Thymus (tissue), 11 donors: ENCODE data around the gene PTBP2. TPM values are rescaled to one million over a fixed set of nuclear protein-coding genes. Genes with fewer than 3 reads are reported as not detected.
A peak's percentile ranks its signal among the peaks of the same experiment; 100 is the strongest.

ENCODE experiments used
- DNase-seq, 9 donors: peaks; one replicate each; pipeline ENCODE4 v3.0.0-alpha.2; 2013; ENCODE audit warnings: low spot score in 9 of 9, low read depth in 6 of 9, missing footprints in 1 of 9
- H3K27ac ChIP-seq, 2 donors: one replicate each; pipeline ENCODE4 v1.5.1; 2013; ENCODE audit warnings: control low read depth in 1 of 2, low read depth in 1 of 2, low read length in 1 of 2, mild to moderate bottlenecking in 1 of 2, moderate library complexity in 1 of 2
- H3K27me3 ChIP-seq, 2 donors: one replicate each; pipeline ENCODE4 v1.5.1; 2013; ENCODE audit warnings: low read length in 1 of 2; ENCODE audit not compliant: control insufficient read depth in 2 of 2, insufficient read depth in 1 of 2
- H3K36me3 ChIP-seq, 2 donors: one replicate each; pipeline ENCODE4 v1.5.1; 2013; ENCODE audit warnings: low read length in 1 of 2, mild to moderate bottlenecking in 1 of 2, moderate library complexity in 1 of 2; ENCODE audit not compliant: control insufficient read depth in 2 of 2, insufficient read depth in 2 of 2
- H3K4me1 ChIP-seq, 2 donors: one replicate each; pipeline ENCODE4 v1.5.1; 2013; ENCODE audit warnings: low read length in 2 of 2; ENCODE audit not compliant: control insufficient read depth in 2 of 2, insufficient read depth in 2 of 2
- H3K4me3 ChIP-seq, 2 donors: one replicate each; pipeline ENCODE4 v1.5.1; 2013; ENCODE audit warnings: low read length in 2 of 2, control low read depth in 1 of 2, mild to moderate bottlenecking in 1 of 2
- H3K9me3 ChIP-seq, 2 donors: one replicate each; pipeline ENCODE4 v1.5.1; 2013; ENCODE audit warnings: low read length in 1 of 2, mild to moderate bottlenecking in 1 of 2; ENCODE audit not compliant: control insufficient read depth in 2 of 2, insufficient read depth in 1 of 2
- WGBS: extraction: QIAGEN DNeasy Blood & Tissue Kit; methylation state at CpG from one replicate; pipeline ENCODE4 v1.1.7; 2013; 5-methylcytosine and 5-hydroxymethylcytosine counted together
- polyA plus RNA-seq: library from polyadenylated mRNA; stranded (reverse); fragments of 200-250 nt; gene quantifications from one replicate; pipeline ENCODE4 v1.2.3, GENCODE V29; 2013
- total RNA-seq: library from RNA; stranded (reverse); fragments of 120-200 nt; gene quantifications from one replicate; pipeline ENCODE4 v1.2.4, GENCODE V29; 2013
- donor health status: healthy.

PTBP2 gene
- total and polyA plus RNA-seq, 2 donors = 27.6 to 43.9 TPM

DNA sequence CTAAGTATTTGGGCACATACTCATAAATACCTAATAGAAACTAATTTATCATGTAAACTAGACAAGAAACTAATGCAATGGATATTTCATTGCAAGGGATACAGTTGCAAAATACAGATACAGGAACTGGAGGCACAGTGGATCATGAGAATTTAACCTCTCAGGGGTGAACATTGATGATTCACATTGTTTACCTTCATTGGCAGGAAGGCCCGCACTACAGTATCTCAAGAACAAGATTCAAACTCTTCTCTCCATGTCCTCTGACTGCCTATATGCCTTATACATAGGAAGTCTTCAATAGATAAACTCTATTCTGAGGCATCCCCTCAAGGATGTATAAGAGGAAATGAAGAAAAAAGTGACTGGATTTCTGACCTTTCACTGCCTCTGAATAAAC lies 18.4 kb upstream of the PTBP2 start:
- no peak for DNase-seq
- no peaks in the 10 kb centered on the region for H3K27me3 ChIP-seq
- no peaks in the 10 kb centered on the region for H3K4me1 ChIP-seq
- H3K27ac ChIP-seq = no peak overlapping the region
- no peaks in the 10 kb centered on the region for H3K36me3 ChIP-seq
- WGBS = 94% methylated on average over 1 of the region's 1 CpG
- H3K4me3 ChIP-seq = no peak overlapping the region
- no peaks in the 10 kb centered on the region for H3K9me3 ChIP-seq

DNA sequence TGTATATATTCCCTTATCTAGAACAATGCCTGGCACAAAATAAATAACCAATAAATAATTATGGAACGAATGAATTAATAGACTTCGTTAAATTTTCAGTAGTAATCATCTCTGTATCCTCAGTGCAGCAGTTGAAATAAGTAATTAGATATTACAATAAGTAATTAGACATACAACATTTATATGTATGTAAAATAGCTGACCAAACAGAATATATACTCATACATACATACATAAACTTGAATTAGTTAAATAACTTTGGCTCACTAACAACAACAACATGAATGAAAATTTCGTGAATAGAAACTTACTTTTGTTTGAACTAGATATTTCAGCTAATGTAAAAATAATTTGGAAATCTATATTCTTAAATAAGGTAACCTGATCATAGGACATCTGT lies 14.6 kb upstream of the PTBP2 start:
- 94% methylated on average over 3 of the region's 3 CpGs for WGBS
- H3K9me3 ChIP-seq = no peaks in the 10 kb centered on the region
- no peaks in the 10 kb centered on the region for H3K36me3 ChIP-seq
- no peak overlapping the region for H3K4me3 ChIP-seq
- H3K27ac ChIP-seq = no peak overlapping the region
- H3K4me1 ChIP-seq = no peaks in the 10 kb centered on the region
- DNase-seq = no peak
- H3K27me3 ChIP-seq = no peaks in the 10 kb centered on the region

DNA sequence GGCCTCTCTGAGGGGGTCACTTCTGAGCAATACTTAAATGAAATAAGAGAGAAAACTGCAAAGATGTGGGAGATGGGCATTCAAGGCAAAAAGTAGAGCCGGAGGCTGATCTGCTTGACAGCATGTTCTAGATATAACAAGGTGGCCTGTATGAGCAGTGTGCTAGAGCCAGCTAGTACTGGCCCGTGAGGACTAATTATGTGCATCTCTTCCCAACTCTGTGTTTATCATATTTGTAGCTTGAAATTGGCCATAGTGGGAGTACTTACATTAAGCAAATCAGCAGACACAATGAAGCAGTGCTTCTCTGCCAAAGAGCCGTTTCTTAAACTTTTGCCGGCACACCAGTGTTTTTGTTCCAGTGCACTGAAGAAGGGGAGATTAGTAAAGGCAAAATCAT lies 13.1 kb upstream of the PTBP2 start:
- DNase-seq = no peak
- 96% methylated on average over 4 of the region's 4 CpGs for WGBS

GRCh38 chr1:96710708-96711477 lies 10.7 kb upstream of the PTBP2 start:
- Histone ChIP-seq H3K9me3 (no peaks in the 10 kb centered on the region), H3K4me3 (no peak overlapping the region), H3K36me3 (no peaks in the 10 kb centered on the region), H3K27ac (no peak overlapping the region), H3K4me1 (no peaks in the 10 kb centered on the region), H3K27me3 (no peaks in the 10 kb centered on the region)
- WGBS = 94% methylated on average over 4 of the region's 4 CpGs
- DNase-seq = no peak

More for the DNA sequence above, 13.1 kb upstream of the PTBP2 start:
- H3K4me3 ChIP-seq = no peak overlapping the region
- no peak overlapping the region for H3K27ac ChIP-seq
- H3K4me1 ChIP-seq = no peaks in the 10 kb centered on the region
- H3K36me3 ChIP-seq = no peaks in the 10 kb centered on the region
- no peaks in the 10 kb centered on the region for H3K9me3 ChIP-seq
- H3K27me3 ChIP-seq = no peaks in the 10 kb centered on the region

DNA sequence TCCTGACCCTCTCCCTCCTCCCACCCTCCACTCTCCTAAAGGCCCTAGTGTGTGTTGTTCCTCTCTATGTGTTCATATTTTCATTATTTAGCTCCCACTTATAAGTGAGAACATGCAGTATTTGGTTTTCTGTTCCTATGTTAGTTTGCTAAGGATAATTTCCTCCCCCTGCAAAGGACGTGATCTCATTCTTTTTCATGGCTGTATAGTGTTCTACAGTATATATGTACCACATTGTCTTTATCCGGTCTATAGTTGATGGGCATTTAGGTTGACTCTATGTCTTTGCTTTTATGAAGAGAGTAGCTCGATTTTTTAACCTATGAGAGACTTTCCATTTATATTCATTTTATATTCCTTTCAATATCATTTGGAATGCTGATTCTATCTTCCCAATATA lies 7.9 kb upstream of the PTBP2 start:
- 95% methylated on average over 3 of the region's 3 CpGs for WGBS
- H3K9me3 ChIP-seq = no peaks in the 10 kb centered on the region
- no peak for DNase-seq
- H3K27ac ChIP-seq = no peak overlapping the region
- no peaks in the 10 kb centered on the region for H3K36me3 ChIP-seq
- H3K4me3 ChIP-seq = no peak overlapping the region
- H3K27me3 ChIP-seq = no peaks in the 10 kb centered on the region
- no peaks in the 10 kb centered on the region for H3K4me1 ChIP-seq

- Histone ChIP-seq H3K36me3 (no peaks in the 10 kb centered on the region), H3K27ac (no peak overlapping the region), H3K9me3 (no peaks in the 10 kb centered on the region), H3K4me1 (no peaks in the 10 kb centered on the region), H3K27me3 (no peaks in the 10 kb centered on the region), H3K4me3 (no peak overlapping the region)
- WGBS = 93% methylated on average over 2 of the region's 2 CpGs
- no peak for DNase-seq
These were observed 6.7 kb upstream of the PTBP2 start for GRCh38 chr1:96714881-96715280.

DNA sequence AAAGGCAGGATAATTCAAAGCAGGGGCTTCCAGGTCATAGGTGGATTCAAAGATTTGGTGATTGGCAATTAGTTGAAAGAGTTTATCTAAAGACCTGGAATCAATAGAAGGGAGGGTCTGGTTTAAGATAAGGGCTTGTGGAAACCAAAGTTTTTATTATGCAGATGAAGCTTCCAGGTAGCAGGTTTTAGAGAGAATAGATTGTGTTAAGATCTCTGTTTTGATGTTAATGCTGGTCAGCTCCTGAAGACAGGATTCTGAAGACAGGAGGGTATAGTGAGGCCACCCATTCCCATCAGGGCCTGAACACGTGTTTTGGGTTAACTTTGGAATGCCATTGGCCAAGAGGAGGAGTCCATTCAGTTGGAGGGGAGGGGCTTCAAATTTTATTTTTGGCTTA lies 6.1 kb upstream of the PTBP2 start:
- DNase-seq = no peak
- Histone ChIP-seq H3K4me3 (no peak overlapping the region), H3K27ac (no peak overlapping the region), H3K4me1 (no peaks in the 10 kb centered on the region), H3K9me3 (no peaks in the 10 kb centered on the region), H3K36me3 (no peaks in the 10 kb centered on the region), H3K27me3 (no peaks in the 10 kb centered on the region)
- WGBS = 91% methylated on average over 1 of the region's 1 CpG

DNA sequence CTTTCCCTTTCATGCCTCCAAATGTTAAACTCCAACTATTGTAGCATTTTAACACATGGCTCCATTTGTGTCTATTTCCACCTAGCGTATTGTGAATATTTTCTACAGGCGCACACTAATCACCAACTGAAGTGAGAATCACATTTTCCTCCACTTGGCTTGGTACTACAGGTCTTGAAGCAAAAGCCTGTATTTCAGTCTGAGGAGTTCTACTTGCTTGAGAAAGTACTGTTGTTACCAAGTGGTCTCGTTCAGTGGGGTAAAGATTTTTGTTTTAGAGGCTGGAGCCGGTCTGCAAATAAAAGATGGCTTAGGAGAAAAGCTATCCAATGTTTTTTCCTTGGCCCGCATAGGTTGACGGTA lies 550 bp upstream of the PTBP2 start:
- H3K4me3 ChIP-seq = peak overlapping the region; percentile 91 to 100
- H3K27ac ChIP-seq = peak overlapping the region in 1 of 2 donors; percentile 64
- H3K9me3 ChIP-seq = no peaks in the 10 kb centered on the region
- peaks cover 3 to 15% of the 10 kb centered on the region in 2 donors for H3K36me3 ChIP-seq
- WGBS = 24% methylated on average over 6 of the region's 6 CpGs
- no peaks in the 10 kb centered on the region for H3K27me3 ChIP-seq
- H3K4me1 ChIP-seq = peaks cover 0 to 2% of the 10 kb centered on the region in 2 donors
- peak in 3 of 9 donors; percentile 5 to 37 (median 29) for DNase-seq

- no peaks in the 10 kb centered on the region for H3K27me3 ChIP-seq
- under 1% methylated on average over 29 of the region's 29 CpGs for WGBS
- H3K4me1 ChIP-seq = peaks cover 0 to 2% of the 10 kb centered on the region in 2 donors
- H3K4me3 ChIP-seq = peak overlapping the region; percentile 91 to 100
- H3K9me3 ChIP-seq = no peaks in the 10 kb centered on the region
- DNase-seq = peak in 6 of 9 donors; percentile 51 to 73 (median 62)
- H3K36me3 ChIP-seq = peaks cover 3 to 24% of the 10 kb centered on the region in 2 donors
- peak overlapping the region; percentile 92 to 96 for H3K27ac ChIP-seq
These were observed 758 bp downstream of the PTBP2 start for GRCh38 chr1:96722161-96722922.
